HepG2 (cell line): ENCODE data around the gene ZNF248. TPM values are rescaled to one million over a fixed set of nuclear protein-coding genes. Genes with fewer than 3 reads are reported as not detected.
A peak's percentile ranks its signal among the peaks of the same experiment; 100 is the strongest.

Experiments used
- ARID4A ChIP-seq: sonication (generic); formaldehyde crosslinking; IDR thresholded peaks from 2 replicates; pipeline ENCODE4 v1.5.0; 2020; ENCODE audit warnings: mild to moderate bottlenecking, missing genetic modification reagents, borderline replicate concordance
- FOXA3 ChIP-seq: IDR thresholded peaks from 2 replicates; pipeline ENCODE4 v1.6.1; 2016; ENCODE audit warnings: missing genetic modification reagents, missing compliant biosample characterization
- GPN1 ChIP-seq: sonication (generic); formaldehyde crosslinking; IDR thresholded peaks from 2 replicates; pipeline ENCODE4 v1.5.1; 2020; ENCODE audit warnings: missing genetic modification reagents, borderline replicate concordance
- HDAC1 ChIP-seq: sonication (generic); formaldehyde crosslinking; IDR thresholded peaks from 2 replicates; pipeline ENCODE4 v1.5.1; 2020; ENCODE audit warnings: mild to moderate bottlenecking, missing genetic modification reagents
- MEIS2 ChIP-seq: sonication (generic); formaldehyde crosslinking; IDR thresholded peaks from 2 replicates; pipeline ENCODE4 v1.9.0; 2021; ENCODE audit warnings: mild to moderate bottlenecking, missing genetic modification reagents
- PHB2 ChIP-seq: fragments of 450-650 bp; IDR thresholded peaks from 2 replicates; pipeline ENCODE4 v1.6.1; 2018; ENCODE audit not compliant: partially characterized antibody
- TCF7 ChIP-seq: sonication (generic); IDR thresholded peaks from 2 replicates; pipeline ENCODE4 v1.6.1; 2016; ENCODE audit warnings: antibody characterized with exemption, low read depth
- THRA ChIP-seq: sonication (generic); formaldehyde crosslinking; IDR thresholded peaks from 2 replicates; pipeline ENCODE4 v1.4.0; 2020; ENCODE audit warnings: missing genetic modification reagents, borderline replicate concordance
- XBP1 ChIP-seq: sonication (generic); formaldehyde crosslinking; IDR thresholded peaks from 2 replicates; pipeline ENCODE4 v1.5.0; 2020; ENCODE audit warnings: missing genetic modification reagents
- ZBTB10 ChIP-seq: sonication (generic); formaldehyde crosslinking; IDR thresholded peaks from 2 replicates; pipeline ENCODE4 v1.4.0; 2020; ENCODE audit warnings: missing genetic modification reagents, borderline replicate concordance
- ZFP36 ChIP-seq: fragments of 150-350 bp; IDR thresholded peaks from 2 replicates; pipeline ENCODE4 v1.6.1; 2018; ENCODE audit warnings: borderline replicate concordance, low read length, low read depth; ENCODE audit not compliant: partially characterized antibody
- ZNF224 ChIP-seq: sonication (generic); formaldehyde crosslinking; IDR thresholded peaks from 2 replicates; pipeline ENCODE4 v1.5.0; 2020; ENCODE audit warnings: mild to moderate bottlenecking, missing genetic modification reagents
- ZNF24 ChIP-seq: fragments of 450-650 bp; IDR thresholded peaks from 2 replicates; pipeline ENCODE4 v1.6.1; 2017; ENCODE audit warnings: antibody characterized with exemption, mild to moderate bottlenecking
- ZNF263 ChIP-seq: sonication (generic); formaldehyde crosslinking; IDR thresholded peaks from 2 replicates; pipeline ENCODE4 v1.4.0; 2020; ENCODE audit warnings: missing genetic modification reagents
- ZNF343 ChIP-seq: sonication (generic); formaldehyde crosslinking; IDR thresholded peaks from 2 replicates; pipeline ENCODE4 v1.4.0; 2020; ENCODE audit warnings: mild to moderate bottlenecking, missing genetic modification reagents
- ZNF432 ChIP-seq: sonication (generic); formaldehyde crosslinking; IDR thresholded peaks from 2 replicates; pipeline ENCODE4 v1.5.0; 2020; ENCODE audit warnings: missing genetic modification reagents, mild to moderate bottlenecking, borderline replicate concordance
- ZNF574 ChIP-seq: sonication (generic); formaldehyde crosslinking; IDR thresholded peaks from 2 replicates; pipeline ENCODE4 v1.4.0; 2020; ENCODE audit warnings: missing genetic modification reagents
- ZNF879 ChIP-seq: sonication (generic); formaldehyde crosslinking; IDR thresholded peaks from 2 replicates; pipeline ENCODE4 v1.8.1; 2023; ENCODE audit warnings: missing genetic modification reagents
- polyA plus RNA-seq, 8 experiments: library from polyadenylated mRNA; depleted of rRNA in 3 of 8; stranded (reverse) in 7 of 8; unstranded in 1 of 8; fragments of >200 nt; fragmentation: Illumina TruSeq in 4 of 8; extraction: Trizol in 4 of 8; gene quantifications; 2 replicates each; pipeline versions ENCODE4 v1.2.1 to v1.2.3, GENCODE V29; 2011 to 2016; ENCODE audit warnings: low read depth in 4 of 8, missing spikeins in 1 of 8, mixed read lengths in 1 of 8; ENCODE audit not compliant: insufficient read depth in 1 of 8
- total RNA-seq, 5 experiments: library from RNA; depleted of rRNA; stranded (reverse); fragments of >200 nt; fragmentation: Illumina TruSeq; extraction: Trizol; gene quantifications; 2 replicates each; pipeline ENCODE4 v1.2.3, GENCODE V29; 2016; ENCODE audit warnings: low read depth in 1 of 5
- TF ChIP-seq, protein P1 (sequence below): IDR thresholded peaks from 2 replicates; pipeline ENCODE4 v1.6.1; 2016; ENCODE audit warnings: low read depth

ZNF248 gene
- total and polyA plus RNA-seq, 2 of the 13 experiments (the other 11 are each of a cell fraction or from before 2014, with no cell fraction given) = 12.8 to 13.3 TPM

DNA sequence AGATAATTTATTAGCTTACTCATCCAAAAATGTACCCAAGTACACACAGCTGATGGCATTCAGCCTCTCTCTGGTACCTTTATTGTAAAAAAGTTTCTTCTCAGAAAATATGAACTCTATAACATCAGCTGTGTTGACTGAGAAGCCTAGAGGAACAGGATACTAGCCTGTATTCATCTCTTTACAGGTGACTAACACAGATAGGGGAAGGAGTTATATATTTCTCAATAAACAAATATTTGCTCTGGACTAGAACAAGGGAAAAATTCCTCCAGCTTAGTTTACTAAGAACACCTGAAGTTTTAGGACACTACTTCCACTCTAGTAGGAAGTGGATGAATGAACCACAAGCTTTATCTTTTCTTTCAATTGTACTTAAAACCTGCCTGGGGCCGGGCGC lies 67.8 kb downstream of the ZNF248 start (continued):
- TF ChIP-seq ZNF574 (no peak), ZNF432 (CRISPR knock-in tag) (no peak), ZNF343 (no peak), ZBTB10 (no peak), ZNF24 (no peak), ARID4A (CRISPR knock-in tag) (no peak), ZNF224 (CRISPR knock-in tag) (no peak), HDAC1 (CRISPR knock-in tag) (no peak), FOXA3 (CRISPR knock-in tag) (peak; percentile 75), ZFP36 (no peak), ZNF263 (CRISPR knock-in tag) (no peak), ZNF879 (CRISPR knock-in tag) (no peak), PHB2 (no peak), THRA (CRISPR knock-in tag) (peak; percentile 28; the same call in 1 of the 2 replicates), XBP1 (CRISPR knock-in tag) (no peak), TCF7 (peak; percentile 61), GPN1 (CRISPR knock-in tag) (no peak), MEIS2 (CRISPR knock-in tag) (no peak)
- TF ChIP-seq, protein P1, sequence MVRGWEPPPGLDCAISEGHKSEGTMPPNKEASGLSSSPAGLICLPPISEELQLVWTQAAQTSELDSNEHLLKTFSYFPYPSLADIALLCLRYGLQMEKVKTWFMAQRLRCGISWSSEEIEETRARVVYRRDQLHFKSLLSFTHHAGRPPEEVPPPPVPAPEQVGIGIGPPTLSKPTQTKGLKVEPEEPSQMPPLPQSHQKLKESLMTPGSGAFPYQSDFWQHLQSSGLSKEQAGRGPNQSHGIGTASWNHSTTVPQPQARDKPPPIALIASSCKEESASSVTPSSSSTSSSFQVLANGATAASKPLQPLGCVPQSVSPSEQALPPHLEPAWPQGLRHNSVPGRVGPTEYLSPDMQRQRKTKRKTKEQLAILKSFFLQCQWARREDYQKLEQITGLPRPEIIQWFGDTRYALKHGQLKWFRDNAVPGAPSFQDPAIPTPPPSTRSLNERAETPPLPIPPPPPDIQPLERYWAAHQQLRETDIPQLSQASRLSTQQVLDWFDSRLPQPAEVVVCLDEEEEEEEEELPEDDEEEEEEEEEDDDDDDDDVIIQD (CRISPR knock-in tag) = no peak
